PC-3 (cell line): ENCODE results near the gene RPL27.

Experiments used
- CTCF ChIP-seq: fragments of 300-600 bp; sonication (generic); conservative IDR thresholded peaks from 2 replicates; pipeline ENCODE4 v1.5.1; 2017; ENCODE audit warnings: antibody characterized with exemption, low read depth, mild to moderate bottlenecking, low read length
- EZH2 ChIP-seq: fragments of 300-600 bp; sonication (generic); IDR thresholded peaks from one replicate; pipeline ENCODE4 v1.6.1; 2017; ENCODE audit warnings: antibody characterized with exemption, mild to moderate bottlenecking, low read length; ENCODE audit not compliant: unreplicated experiment
- EZH2phosphoT487 ChIP-seq: fragments of 300-600 bp; sonication (generic); IDR thresholded peaks from 2 replicates; pipeline ENCODE4 v1.6.1; 2018; ENCODE audit warnings: mild to moderate bottlenecking, antibody characterized with exemption, low read length, borderline replicate concordance

DNA sequence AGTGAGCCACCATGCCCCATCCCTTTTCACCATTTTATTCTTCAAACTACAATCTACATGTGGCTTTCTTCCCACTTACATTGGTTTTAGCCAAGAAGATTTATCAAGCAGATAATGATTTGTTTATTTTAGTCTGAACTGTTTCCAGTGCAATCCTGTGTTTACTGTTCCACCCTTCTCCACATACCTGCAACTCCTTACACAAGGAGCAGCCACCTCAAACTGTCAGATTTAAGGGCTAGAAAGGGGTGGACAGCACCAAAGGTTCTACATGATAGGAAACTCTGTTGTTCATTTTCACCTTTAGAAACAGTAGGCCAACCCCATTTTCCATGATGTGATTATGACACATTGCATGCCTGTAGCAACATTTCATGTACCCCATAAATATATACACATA, 16.0 kb upstream of the RPL27 start:
- TF ChIP-seq CTCF, result no peak
- TF ChIP-seq EZH2phosphoT487, result no peak
- TF ChIP-seq EZH2, result no peak
